ENCODE results near the gene GLYR1. TPM values are rescaled to one million over a fixed set of nuclear protein-coding genes. Genes with fewer than 3 reads are reported as not detected.

GLYR1 gene
- total RNA-seq, 1 experiment from 2014 or later, result 135 TPM

GRCh38 chr16:4783951-4784336 is 63.1 kb downstream of the GLYR1 start:
- H3K27me3 ChIP-seq (ENCODE audit: insufficient read depth, low read depth), result no peaks in the 10 kb centered on the region
- H3F3A ChIP-seq (ENCODE audit: insufficient read depth, low read depth), result no peaks in the 10 kb centered on the region
- H3K36me3 ChIP-seq (ENCODE audit: low read depth), result no peaks in the 10 kb centered on the region
- DNase-seq, result no peak
- intact Hi-C loops (cut with micrococcal nuclease; ENCODE audit: unreplicated experiment), result no loop called here
- H3K4me2 ChIP-seq, result no peak overlapping the region
- no peak overlapping the region for H3K27ac ChIP-seq
- H4K20me1 ChIP-seq (ENCODE audit: insufficient read depth), result no peaks in the 10 kb centered on the region
- no peaks in the 10 kb centered on the region for H3K9me3 ChIP-seq (ENCODE audit: insufficient read depth, low read depth)
- no TSS peak for BruUV-seq (replicated peaks)
- ChIA-PET POLR2A (ENCODE audit: unreplicated experiment) (no interaction called here), CTCF (no interaction called here)
- H3K4me3 ChIP-seq, result no peak overlapping the region
- H3K4me1 ChIP-seq (replicated peaks; ENCODE audit: insufficient read depth), result peaks cover 14% of the 10 kb centered on the region
- no peaks in the 10 kb centered on the region for H3K79me2 ChIP-seq (ENCODE audit: low read depth)
- H3K9me2 ChIP-seq (ENCODE audit: insufficient read depth), result no peaks in the 10 kb centered on the region
- no peak for TF ChIP-seq EZH2 (IDR thresholded peaks at IDR 0.05; ENCODE audit: low read depth)
- TF ChIP-seq CTCF (conservative IDR thresholded peaks at IDR 0.05), result no peak
- no peak overlapping the region for H2AFZ ChIP-seq

- BruUV-seq (replicated peaks), result no TSS peak
- no peak overlapping the region for H3K27ac ChIP-seq
These were observed 63.7 kb downstream of the GLYR1 start for GRCh38 chr16:4783251-4783950.

DNA sequence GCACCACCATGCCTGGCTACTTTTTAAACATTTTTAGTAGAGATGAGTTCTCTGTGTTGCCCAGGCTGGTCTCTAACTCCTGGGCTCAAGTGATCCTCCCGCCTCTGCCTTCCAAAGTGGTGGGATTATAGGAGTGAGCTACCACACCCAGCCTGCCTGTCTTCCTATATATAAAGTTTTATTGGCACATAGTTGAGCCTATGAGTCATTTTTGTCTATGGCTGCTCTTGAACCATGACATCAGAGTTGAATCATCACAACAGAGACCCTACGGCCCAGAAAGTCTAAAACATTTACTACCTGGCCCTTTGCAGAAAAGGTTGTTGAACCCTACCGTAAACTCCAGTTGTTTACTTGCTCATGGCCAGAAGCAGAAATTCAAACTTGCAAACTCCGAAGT is 66.9 kb downstream of the GLYR1 start:
- TF ChIP-seq EZH2 (IDR thresholded peaks at IDR 0.05; ENCODE audit: low read depth), result no peak
- no peak for TF ChIP-seq CTCF (conservative IDR thresholded peaks at IDR 0.05)
- no peak for DNase-seq
- Histone ChIP-seq H3K4me2 (no peak overlapping the region), H3K79me2 (ENCODE audit: low read depth) (no peaks in the 10 kb centered on the region), H3F3A (ENCODE audit: insufficient read depth, low read depth) (no peaks in the 10 kb centered on the region), H3K4me1 (replicated peaks; ENCODE audit: insufficient read depth) (no peaks in the 10 kb centered on the region; the same call in 1 of the 2 replicates), H3K36me3 (ENCODE audit: low read depth) (no peaks in the 10 kb centered on the region), H3K4me3 (no peak overlapping the region), H3K9me3 (ENCODE audit: insufficient read depth, low read depth) (no peaks in the 10 kb centered on the region), H3K9me2 (ENCODE audit: insufficient read depth) (no peaks in the 10 kb centered on the region), H3K27me3 (ENCODE audit: insufficient read depth, low read depth) (no peaks in the 10 kb centered on the region), H4K20me1 (ENCODE audit: insufficient read depth) (no peaks in the 10 kb centered on the region), H2AFZ (no peak overlapping the region), H3K27ac (no peak overlapping the region)
- BruUV-seq (replicated peaks), result no TSS peak
- POLR2A ChIA-PET (ENCODE audit: unreplicated experiment), result interaction anchor here (0.5 kb wide), 1 partner anchor 12 kb away, joined by 3 read pairs; no protein-coding TSS in a partner anchor
- intact Hi-C loops (cut with micrococcal nuclease; ENCODE audit: unreplicated experiment), result no loop called here
- CTCF ChIA-PET, result interaction anchor here (0.7 kb wide), 1 partner anchor 50 kb away, joined by 7 read pairs; no protein-coding TSS in a partner anchor

More at GRCh38 chr16:4783251-4783950, 63.7 kb downstream of the GLYR1 start:
- H3K4me3 ChIP-seq, result no peak overlapping the region
- H3K36me3 ChIP-seq (ENCODE audit: low read depth), result no peaks in the 10 kb centered on the region
- no peaks in the 10 kb centered on the region for H3K9me3 ChIP-seq (ENCODE audit: insufficient read depth, low read depth)
- H3K79me2 ChIP-seq (ENCODE audit: low read depth), result no peaks in the 10 kb centered on the region
- no peak for DNase-seq
- POLR2A ChIA-PET (ENCODE audit: unreplicated experiment), result no interaction called here
- no peak overlapping the region for H3K4me2 ChIP-seq
- no peaks in the 10 kb centered on the region for H4K20me1 ChIP-seq (ENCODE audit: insufficient read depth)
- TF ChIP-seq EZH2 (IDR thresholded peaks at IDR 0.05; ENCODE audit: low read depth) (no peak), CTCF (conservative IDR thresholded peaks at IDR 0.05) (no peak)
- no peaks in the 10 kb centered on the region for H3K9me2 ChIP-seq (ENCODE audit: insufficient read depth)
- intact Hi-C loops (cut with micrococcal nuclease; ENCODE audit: unreplicated experiment), result no loop called here
- no peaks in the 10 kb centered on the region for H3K27me3 ChIP-seq (ENCODE audit: insufficient read depth, low read depth)
- CTCF ChIA-PET, result no interaction called here
- H2AFZ ChIP-seq, result no peak overlapping the region
- H3F3A ChIP-seq (ENCODE audit: insufficient read depth, low read depth), result no peaks in the 10 kb centered on the region
- H3K4me1 ChIP-seq (replicated peaks; ENCODE audit: insufficient read depth), result peaks cover 9% of the 10 kb centered on the region
